HepG2 (cell line): ENCODE measurements around the gene KCNJ14. TPM values are rescaled to one million over a fixed set of nuclear protein-coding genes. Genes with fewer than 3 reads are reported as not detected.

Experiments used
- ETV5 ChIP-seq: IDR thresholded peaks from 2 replicates; pipeline ENCODE4 v1.6.1; 2018; ENCODE audit warnings: missing biosample characterization, missing genetic modification reagents, inconsistent platforms, borderline replicate concordance
- GABPB1 ChIP-seq: IDR thresholded peaks from 2 replicates; pipeline ENCODE4 v1.6.1; 2016; ENCODE audit warnings: mild to moderate bottlenecking, missing genetic modification reagents, moderate library complexity, missing compliant biosample characterization
- GMEB2 ChIP-seq: IDR thresholded peaks from 2 replicates; pipeline ENCODE4 v1.6.1; 2016; ENCODE audit warnings: missing biosample characterization, missing genetic modification reagents, low read depth
- ISX ChIP-seq: sonication (generic); formaldehyde crosslinking; conservative IDR thresholded peaks from 2 replicates; pipeline ENCODE4 v1.5.0; 2020; ENCODE audit warnings: missing genetic modification reagents
- KDM3A ChIP-seq: IDR thresholded peaks from 2 replicates; pipeline ENCODE4 v1.6.1; 2018; ENCODE audit warnings: low read depth, missing compliant biosample characterization
- MEIS2 ChIP-seq: sonication (generic); formaldehyde crosslinking; IDR thresholded peaks from 2 replicates; pipeline ENCODE4 v1.9.0; 2021; ENCODE audit warnings: mild to moderate bottlenecking, missing genetic modification reagents
- POGZ ChIP-seq: sonication (generic); formaldehyde crosslinking; IDR thresholded peaks from 2 replicates; pipeline ENCODE4 v1.4.0; 2020; ENCODE audit warnings: mild to moderate bottlenecking, missing genetic modification reagents
- RFXAP ChIP-seq: sonication (generic); formaldehyde crosslinking; IDR thresholded peaks from 2 replicates; pipeline ENCODE4 v1.4.0; 2020; ENCODE audit warnings: missing genetic modification reagents, borderline replicate concordance
- TEAD3 ChIP-seq: optimal IDR thresholded peaks from 2 replicates; pipeline ENCODE3; 2016; ENCODE audit warnings: borderline replicate concordance
- ZBTB40 ChIP-seq, 2 experiments: fragments of 450-650 bp in 1 of 2; sonication (generic) in 1 of 2; formaldehyde crosslinking in 1 of 2; IDR thresholded peaks; 2 replicates each; pipeline versions ENCODE4 v1.6.1 to v1.8.0; 2016 to 2022; ENCODE audit warnings: antibody characterized with exemption in 1 of 2, mild to moderate bottlenecking in 1 of 2, missing genetic modification reagents in 1 of 2
- ZFP36L1 ChIP-seq: sonication (generic); formaldehyde crosslinking; IDR thresholded peaks from 2 replicates; pipeline ENCODE4 v1.8.0; 2022; ENCODE audit warnings: mild to moderate bottlenecking, missing genetic modification reagents, moderate library complexity
- ZNF138 ChIP-seq: sonication (generic); formaldehyde crosslinking; IDR thresholded peaks from 2 replicates; pipeline ENCODE4 v1.5.0; 2020; ENCODE audit warnings: mild to moderate bottlenecking, low read depth, missing genetic modification reagents
- ZNF335 ChIP-seq: sonication (generic); formaldehyde crosslinking; IDR thresholded peaks from 2 replicates; pipeline ENCODE4 v1.4.0; 2020; ENCODE audit warnings: missing genetic modification reagents
- ZNF605 ChIP-seq: sonication (generic); formaldehyde crosslinking; IDR thresholded peaks from 2 replicates; pipeline ENCODE4 v1.8.0; 2022; ENCODE audit warnings: mild to moderate bottlenecking, missing genetic modification reagents
- ZNF652 ChIP-seq: IDR thresholded peaks from 2 replicates; pipeline ENCODE4 v1.6.1; 2016; ENCODE audit warnings: low read depth, borderline replicate concordance
- polyA plus RNA-seq, 8 experiments: library from polyadenylated mRNA; depleted of rRNA in 3 of 8; stranded (reverse) in 7 of 8; unstranded in 1 of 8; fragments of >200 nt; fragmentation: Illumina TruSeq in 4 of 8; extraction: Trizol in 4 of 8; gene quantifications; 2 replicates each; pipeline versions ENCODE4 v1.2.1 to v1.2.3, GENCODE V29; 2011 to 2016; ENCODE audit warnings: low read depth in 4 of 8, missing spikeins in 1 of 8, mixed read lengths in 1 of 8; ENCODE audit not compliant: insufficient read depth in 1 of 8
- total RNA-seq, 5 experiments: library from RNA; depleted of rRNA; stranded (reverse); fragments of >200 nt; fragmentation: Illumina TruSeq; extraction: Trizol; gene quantifications; 2 replicates each; pipeline ENCODE4 v1.2.3, GENCODE V29; 2016; ENCODE audit warnings: low read depth in 1 of 5
- TF ChIP-seq, protein P1 (sequence below): sonication (generic); formaldehyde crosslinking; IDR thresholded peaks from 2 replicates; pipeline ENCODE4 v1.5.1; 2020; ENCODE audit warnings: mild to moderate bottlenecking, moderate library complexity, missing genetic modification reagents

Gene KCNJ14
- total and polyA plus RNA-seq, 2 of the 13 experiments (the other 11 are each of a cell fraction or from before 2014, with no cell fraction given), result 0.20 to 0.51 TPM

DNA sequence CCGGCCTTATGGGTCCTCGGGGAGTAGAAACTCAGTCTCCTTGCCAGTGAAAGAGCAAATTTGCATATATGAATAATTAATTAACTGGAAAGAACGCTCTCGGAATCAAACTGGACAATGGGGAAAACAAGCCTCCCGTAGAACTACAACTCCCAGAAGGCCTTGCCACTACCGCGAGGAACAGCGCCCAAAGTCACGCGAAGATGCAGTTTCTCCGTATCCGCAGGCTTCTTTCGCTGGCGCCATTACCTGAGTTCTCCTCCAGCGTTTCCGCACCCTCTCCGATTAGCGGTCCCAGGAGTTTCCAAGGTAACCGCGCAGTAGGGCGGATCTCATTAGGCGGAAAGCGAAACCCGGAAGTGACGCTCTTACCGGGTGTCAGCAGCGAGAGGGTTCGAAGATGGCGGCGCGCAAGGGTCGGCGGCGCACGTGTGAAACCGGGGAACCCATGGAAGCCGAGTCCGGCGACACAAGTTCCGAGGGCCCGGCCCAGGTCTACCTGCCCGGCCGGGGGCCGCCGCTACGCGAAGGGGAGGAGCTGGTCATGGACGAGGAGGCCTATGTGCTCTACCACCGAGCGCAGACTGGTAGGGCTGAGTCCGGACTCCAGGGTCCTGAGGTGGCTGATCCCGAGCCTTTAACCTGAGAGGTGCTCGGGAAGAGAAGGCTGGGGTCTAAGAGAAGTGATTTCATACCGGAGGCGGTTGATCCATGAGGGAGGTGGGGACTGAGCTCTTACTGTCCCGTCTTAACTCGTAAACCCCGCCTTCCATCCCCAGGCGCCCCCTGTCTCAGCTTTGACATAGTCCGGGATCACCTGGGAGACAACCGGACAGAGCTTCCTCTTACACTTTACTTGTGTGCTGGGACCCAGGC is 9.5 kb upstream of the KCNJ14 start, which contains the start of gene GRWD1 (continued):
- TF ChIP-seq ZBTB40 (IDR thresholded peaks at IDR 0.05), result no peak
- no peak for TF ChIP-seq ZBTB40 (CRISPR knock-in tag; IDR thresholded peaks at IDR 0.05)
- 0 out of 2 replicates have a peak, but pooled peaks have one; percentile 31 for TF ChIP-seq ISX
- TF ChIP-seq ZFP36L1 (CRISPR knock-in tag), result peak; percentile 65; the same call in 1 of the 2 replicates
- peak; percentile 66 for TF ChIP-seq ETV5 (CRISPR knock-in tag)
- TF ChIP-seq KDM3A (CRISPR knock-in tag), result no peak
- no peak; the same call in 1 of the 2 replicates for TF ChIP-seq RFXAP (CRISPR knock-in tag)
- 0 out of 2 replicates have a peak, but pooled peaks have one; percentile 8 for TF ChIP-seq GMEB2 (CRISPR knock-in tag)
- 0 out of 2 replicates have a peak, but pooled peaks have one; percentile 54 for TF ChIP-seq ZNF335 (CRISPR knock-in tag)
- no peak for TF ChIP-seq ZNF652 (CRISPR knock-in tag)
- TF ChIP-seq, protein P1, sequence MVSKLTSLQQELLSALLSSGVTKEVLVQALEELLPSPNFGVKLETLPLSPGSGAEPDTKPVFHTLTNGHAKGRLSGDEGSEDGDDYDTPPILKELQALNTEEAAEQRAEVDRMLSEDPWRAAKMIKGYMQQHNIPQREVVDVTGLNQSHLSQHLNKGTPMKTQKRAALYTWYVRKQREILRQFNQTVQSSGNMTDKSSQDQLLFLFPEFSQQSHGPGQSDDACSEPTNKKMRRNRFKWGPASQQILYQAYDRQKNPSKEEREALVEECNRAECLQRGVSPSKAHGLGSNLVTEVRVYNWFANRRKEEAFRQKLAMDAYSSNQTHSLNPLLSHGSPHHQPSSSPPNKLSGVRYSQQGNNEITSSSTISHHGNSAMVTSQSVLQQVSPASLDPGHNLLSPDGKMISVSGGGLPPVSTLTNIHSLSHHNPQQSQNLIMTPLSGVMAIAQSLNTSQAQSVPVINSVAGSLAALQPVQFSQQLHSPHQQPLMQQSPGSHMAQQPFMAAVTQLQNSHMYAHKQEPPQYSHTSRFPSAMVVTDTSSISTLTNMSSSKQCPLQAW, result peak; percentile 86
- TF ChIP-seq ZNF138 (CRISPR knock-in tag), result peak; percentile 53; the same call in 1 of the 2 replicates
- TF ChIP-seq TEAD3, result no peak
- 0 out of 2 replicates have a peak, but pooled peaks have one; percentile 70 for TF ChIP-seq MEIS2 (CRISPR knock-in tag)
- peak; percentile 98 for TF ChIP-seq GABPB1 (CRISPR knock-in tag)
- TF ChIP-seq POGZ, result no peak
- peak; percentile 89; the same call in 1 of the 2 replicates for TF ChIP-seq ZNF605 (CRISPR knock-in tag)
